Activated CD8-positive, alpha-beta memory T cell treated with anti-CD3 and anti-CD28 coated beads for 1 hour (primary cell): ENCODE measurements around the gene KCNA2.

ENCODE experiments used
- DNase-seq, 2 donors: peaks; one replicate each; pipeline ENCODE4 v3.0.0-alpha.2; 2020; ENCODE audit warnings: low read depth in 1 of 2; ENCODE audit errors: extremely low read depth in 1 of 2

KCNA2 gene

GRCh38 chr1:110604586-110605148 lies 1.5 kb downstream of the KCNA2 start:
- DNase-seq, result no peak

DNA sequence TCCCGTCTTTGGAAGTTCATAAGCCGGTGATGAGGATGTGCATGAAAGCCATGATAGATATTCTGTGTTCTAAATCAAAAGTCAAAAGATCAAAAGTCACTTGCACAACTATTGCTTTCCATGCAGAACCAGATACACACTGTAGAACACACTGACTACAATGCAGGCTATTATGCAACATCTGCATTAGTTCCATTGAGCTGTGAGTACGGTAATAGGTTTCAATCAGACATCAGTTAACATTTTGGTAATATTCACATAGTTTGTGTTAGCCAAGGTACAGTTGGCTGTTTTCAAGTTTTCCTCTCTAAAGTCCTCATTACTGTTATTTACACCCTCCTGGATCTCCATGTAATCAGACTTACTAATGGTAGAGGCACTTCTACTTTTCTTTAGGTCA lies 3.1 kb downstream of the KCNA2 start:
- DNase-seq, result no peak

DNA sequence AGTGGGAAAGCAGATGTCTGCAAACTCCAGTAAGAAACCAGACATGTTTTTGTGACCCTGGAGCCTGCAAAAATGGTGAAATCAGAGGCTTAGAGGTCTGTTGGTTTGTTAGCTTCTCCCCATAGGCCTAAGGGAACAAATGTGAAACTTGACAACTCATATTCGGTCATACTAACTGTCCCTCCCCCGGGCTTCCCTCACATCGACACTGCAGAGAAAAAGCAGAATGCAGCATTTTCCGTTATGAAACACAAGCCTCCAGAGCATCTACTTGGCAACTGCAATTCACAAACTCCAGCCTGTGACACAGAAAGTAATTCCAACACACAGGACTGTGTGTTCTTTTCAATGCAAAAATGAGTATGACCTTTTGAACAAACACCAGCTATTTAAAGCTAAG lies 3.7 kb downstream of the KCNA2 start:
- no peak for DNase-seq

DNA sequence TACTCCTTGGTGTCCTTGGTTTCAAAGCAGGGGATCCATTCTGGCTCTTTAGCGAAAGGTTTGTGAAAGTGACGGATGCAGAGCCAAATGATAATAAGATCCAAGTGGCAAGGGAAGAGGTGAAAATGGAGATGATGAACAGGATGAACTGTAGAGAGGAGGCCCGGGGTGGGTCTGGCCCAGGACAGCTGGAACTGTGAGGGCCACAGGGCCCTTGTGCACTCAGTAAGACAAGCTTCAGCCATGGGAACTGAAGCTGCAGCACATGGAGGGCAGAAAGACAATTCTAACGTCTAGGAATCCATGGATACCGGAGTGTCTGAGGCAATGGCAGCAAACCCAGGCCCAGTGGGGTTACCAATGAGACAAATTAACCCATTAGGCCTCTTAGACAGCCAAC lies 4.8 kb downstream of the KCNA2 start:
- DNase-seq, result no peak

GRCh38 chr1:110600716-110601115 lies 5.4 kb downstream of the KCNA2 start:
- no peak for DNase-seq

GRCh38 chr1:110597966-110598365 lies 8.2 kb downstream of the KCNA2 start:
- DNase-seq, result no peak

GRCh38 chr1:110596312-110596711 lies 9.8 kb downstream of the KCNA2 start:
- no peak for DNase-seq

DNA sequence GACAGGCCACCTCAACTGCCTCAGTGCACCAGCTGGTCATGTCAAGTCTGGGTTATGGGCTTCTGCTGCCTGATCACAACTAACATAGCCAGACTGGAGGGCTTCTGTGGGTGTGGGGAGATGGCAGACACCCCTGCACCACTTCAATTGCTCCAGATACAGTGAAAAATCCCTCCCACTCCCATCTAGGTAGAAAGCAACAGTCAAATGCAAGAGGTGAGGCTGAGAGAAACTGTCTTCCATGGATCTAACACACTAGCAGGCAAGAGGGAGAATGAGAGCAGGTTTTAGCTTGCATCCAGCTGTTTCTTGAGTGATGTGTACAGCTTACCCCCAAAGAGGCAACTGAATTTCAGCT lies 10.8 kb downstream of the KCNA2 start:
- no peak for DNase-seq

GRCh38 chr1:110594456-110595352 lies 11.5 kb downstream of the KCNA2 start:
- no peak for DNase-seq

DNA sequence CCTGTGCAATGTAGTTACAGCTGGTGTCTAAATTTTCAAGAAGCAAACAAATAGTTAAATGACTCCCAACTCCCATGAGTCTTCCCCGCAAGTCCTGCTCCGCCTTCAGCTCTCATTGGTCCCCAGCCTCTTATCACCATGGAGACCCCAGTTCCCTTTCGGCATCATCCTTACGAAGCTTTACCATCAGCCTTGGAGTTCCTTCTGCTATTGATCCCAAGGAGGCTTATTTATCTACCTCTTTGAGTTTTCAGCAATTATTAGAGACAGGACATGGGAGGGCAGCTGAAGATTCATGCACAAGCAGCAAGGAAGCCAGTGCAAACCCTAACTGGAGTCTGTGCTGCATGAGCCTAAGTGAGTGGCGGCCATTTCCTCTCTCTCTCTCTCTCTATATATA lies 12.3 kb downstream of the KCNA2 start:
- DNase-seq, result no peak

- no peak for DNase-seq
Observed at GRCh38 chr1:110591956-110592355, 14.2 kb downstream of the KCNA2 start.

GRCh38 chr1:110588991-110589390 lies 17.2 kb downstream of the KCNA2 start:
- no peak for DNase-seq

DNA sequence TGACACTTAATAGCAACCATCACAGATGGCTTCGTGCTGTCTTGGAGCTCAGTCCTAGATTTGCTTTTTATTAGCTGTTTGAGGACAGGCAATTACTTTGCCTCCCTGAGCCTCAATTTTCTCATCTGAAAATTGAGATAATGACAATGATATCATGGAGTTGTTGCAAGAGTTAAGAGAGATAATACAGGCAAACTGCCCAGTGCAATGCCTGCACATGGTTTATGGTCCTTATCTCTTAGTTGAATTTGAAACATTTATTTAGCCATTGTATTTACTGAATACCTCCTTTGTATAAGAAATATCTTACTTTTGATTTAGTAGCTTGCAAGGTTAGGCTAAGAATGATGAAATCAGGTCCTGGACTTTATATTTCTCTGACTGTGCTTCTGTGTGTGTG lies 17.7 kb downstream of the KCNA2 start:
- DNase-seq, result no peak

DNA sequence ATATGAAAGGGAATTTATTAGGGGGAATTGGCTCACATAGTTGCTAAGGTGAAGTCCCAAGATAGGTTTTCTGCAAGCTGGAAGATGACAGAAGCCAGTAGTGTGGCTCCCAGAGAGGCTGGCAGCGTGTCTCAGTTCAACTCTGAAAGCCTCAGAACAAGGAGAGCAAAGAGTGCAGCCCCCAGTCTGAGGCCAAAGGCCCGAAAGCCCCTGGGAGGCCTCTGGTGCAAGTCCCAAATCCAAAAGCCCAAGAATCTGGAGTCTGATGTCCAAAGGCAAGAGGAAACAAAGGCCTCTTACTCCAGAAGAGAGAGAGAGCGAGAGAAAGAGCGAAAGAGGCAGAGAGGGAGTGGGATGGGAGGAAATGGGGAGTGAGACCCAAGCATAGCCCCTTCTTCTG lies 18.3 kb downstream of the KCNA2 start:
- no peak for DNase-seq

DNA sequence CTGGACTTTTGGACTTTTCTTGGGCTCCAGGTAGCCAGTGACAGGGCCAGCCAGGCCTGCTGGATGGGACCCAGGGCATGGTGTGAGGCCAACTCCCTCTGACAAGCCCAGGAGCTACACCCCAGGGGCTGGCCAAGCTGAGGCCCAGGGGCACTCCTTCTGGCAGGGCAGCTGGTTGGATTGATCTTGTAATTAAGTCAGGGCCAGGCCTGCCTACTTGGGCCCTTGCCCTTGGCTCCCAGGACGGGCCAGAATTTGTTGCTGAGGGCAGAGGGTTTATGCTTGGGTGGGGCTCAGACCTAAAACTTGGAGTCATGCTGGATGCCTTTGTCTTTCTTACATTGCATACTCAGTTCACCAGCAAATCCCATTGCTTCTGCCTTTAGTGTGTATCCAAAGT lies 20.7 kb downstream of the KCNA2 start:
- DNase-seq, result no peak

GRCh38 chr1:110584045-110584444 lies 22.1 kb downstream of the KCNA2 start:
- no peak for DNase-seq

DNA sequence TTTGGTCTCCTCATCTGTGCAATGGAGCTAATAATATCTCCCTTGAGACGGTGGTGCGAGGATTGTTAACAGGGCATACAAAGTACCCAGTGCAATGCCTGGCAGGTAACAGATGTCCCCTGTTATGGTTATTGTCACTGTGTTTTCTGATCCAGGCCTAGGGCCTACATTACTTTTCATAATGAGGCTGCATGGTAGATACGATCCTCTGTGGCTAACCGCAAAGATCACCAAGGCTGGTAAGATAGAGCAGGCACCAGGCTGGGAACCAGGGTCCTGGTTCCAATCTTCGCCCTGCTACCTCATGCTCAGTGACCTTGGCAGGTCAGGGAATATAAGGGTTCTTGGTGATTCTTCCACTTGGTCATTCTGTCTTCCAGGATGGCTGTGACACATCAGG lies 22.7 kb downstream of the KCNA2 start:
- DNase-seq, result no peak

GRCh38 chr1:110582378-110582777 lies 23.8 kb downstream of the KCNA2 start:
- no peak for DNase-seq

- no peak for DNase-seq
Observed at GRCh38 chr1:110581682-110582145, 24.4 kb downstream of the KCNA2 start.

GRCh38 chr1:110580244-110580643 lies 25.9 kb downstream of the KCNA2 start:
- no peak for DNase-seq

DNA sequence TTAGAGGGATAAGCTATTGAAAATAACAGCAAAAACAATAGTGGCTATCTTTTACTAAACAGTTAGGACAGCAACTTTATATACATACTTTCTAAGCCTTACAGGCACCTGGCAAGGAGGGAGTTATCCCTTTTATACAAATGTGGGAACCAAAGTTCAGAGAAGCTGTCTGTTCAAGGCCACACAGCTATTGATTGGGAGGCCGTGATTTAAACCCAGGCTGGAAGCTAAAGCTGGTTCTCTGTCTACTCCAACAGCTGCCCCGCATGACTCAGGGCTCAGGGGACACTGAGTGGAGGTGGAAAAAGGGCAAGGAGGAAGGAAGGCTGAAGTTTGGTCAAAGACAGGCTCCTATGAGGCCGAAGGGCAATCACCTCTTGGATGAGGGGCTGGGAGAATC lies 26.7 kb downstream of the KCNA2 start:
- DNase-seq, result no peak

DNA sequence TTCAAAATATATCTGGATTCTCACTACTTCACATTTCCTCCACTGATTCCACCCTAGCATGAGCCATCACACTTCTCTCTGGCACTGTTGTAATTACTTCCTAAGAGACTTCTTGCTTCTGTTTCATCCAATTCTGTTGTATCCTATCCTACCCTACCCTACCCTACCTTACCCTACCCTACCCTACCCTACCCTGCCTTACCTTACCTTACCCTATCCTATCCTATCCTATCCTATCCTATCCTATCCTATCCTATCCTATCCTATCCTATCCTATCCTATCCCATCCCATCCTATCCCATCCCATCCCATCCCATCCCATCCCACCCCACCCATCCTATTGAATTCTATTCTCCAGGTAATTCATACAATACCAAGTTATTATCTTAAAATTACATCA lies 29.7 kb downstream of the KCNA2 start:
- no peak for DNase-seq

GRCh38 chr1:110573314-110573713 lies 32.8 kb downstream of the KCNA2 start:
- no peak for DNase-seq
